Measurements from ENCODE around the gene NISCH.

The NISCH gene

GRCh38 chr3:52455283-52456168 is at the start of gene NISCH:
Gene NISCH (plus strand): TSS chr3:52455604. CDS start chr3:52455642, 38 bp downstream.
- peak; percentile 97 for DNase-seq

- DNase-seq = no peak
Observed at GRCh38 chr3:52406231-52406661, 49.2 kb upstream of the NISCH start.

GRCh38 chr3:52406791-52407510 is 48.5 kb upstream of the NISCH start:
- DNase-seq = no peak

- no peak for DNase-seq
Observed at GRCh38 chr3:52407779-52408178, 47.6 kb upstream of the NISCH start.

- no peak for DNase-seq
Observed at GRCh38 chr3:52408466-52408865, 46.9 kb upstream of the NISCH start.

GRCh38 chr3:52415800-52416199 is 39.6 kb upstream of the NISCH start:
- no peak for DNase-seq

GRCh38 chr3:52420388-52420787 is 35.0 kb upstream of the NISCH start:
- DNase-seq = no peak

GRCh38 chr3:52422669-52423068 is 32.7 kb upstream of the NISCH start:
- no peak for DNase-seq

- no peak for DNase-seq
Observed at GRCh38 chr3:52423173-52423572, 32.2 kb upstream of the NISCH start.

GRCh38 chr3:52428151-52429005 is 27.0 kb upstream of the NISCH start:
- DNase-seq = peak; percentile 51

GRCh38 chr3:52429031-52429430 is 26.4 kb upstream of the NISCH start:
- no peak for DNase-seq

- DNase-seq = no peak
Observed at GRCh38 chr3:52429779-52430415, 25.5 kb upstream of the NISCH start.

GRCh38 chr3:52430416-52430810 is 25.0 kb upstream of the NISCH start:
- DNase-seq = no peak

GRCh38 chr3:52431459-52432223 is 23.8 kb upstream of the NISCH start:
- no peak for DNase-seq

GRCh38 chr3:52432225-52432624 is 23.2 kb upstream of the NISCH start:
- no peak for DNase-seq

- DNase-seq = no peak
Observed at GRCh38 chr3:52432691-52433141, 22.7 kb upstream of the NISCH start.

- DNase-seq = no peak
Observed at GRCh38 chr3:52433328-52433995, 21.9 kb upstream of the NISCH start.

GRCh38 chr3:52433996-52434479 is 21.4 kb upstream of the NISCH start:
- DNase-seq = no peak

- DNase-seq = no peak
Observed at GRCh38 chr3:52434491-52435115, 20.8 kb upstream of the NISCH start.

All from stimulated activated CD4-positive, alpha-beta T cell treated with anti-CD3 and anti-CD28 coated beads, Interleukin-15, amount 100 ng/mL, for 24 hours (primary cell).